HepG2 (cell line): Measurements from ENCODE around the gene FAM43B. TPM values are rescaled to one million over a fixed set of nuclear protein-coding genes. Genes with fewer than 3 reads are reported as not detected.
"Not testable (repeated sequence)": the region's sequence is repeated elsewhere in the genome, so short reads cannot be mapped to it uniquely, and the experiment has no call there.

ENCODE experiments used
- ATAC-seq: fragments of 200-7000 bp; cut with Tn5 transposase; 3 replicates; pipeline ENCODE4 v1.9.1; 2020; ENCODE audit warnings: mild to moderate bottlenecking, moderate library complexity
- BruUV-seq: library from RNA; stranded (reverse); fragments of 400-500 nt; replicated peaks from 2 replicates; lab custom pipeline; 2021; lab: Mats Ljungman, UMichigan
- CTCF ChIA-PET: fragments of 300-600 bp; formaldehyde crosslinking; extraction: SDS; loops from one replicate; lab custom pipeline; 2021; ENCODE audit warnings: low total read pairs, inconsistent platforms, low intra/inter-chr PET ratio; lab: Yijun Ruan, JAX
- POLR2A ChIA-PET: fragments of 350-600 bp; sonication (Branson Sonifier 250); formaldehyde crosslinking; loops from one replicate; lab custom pipeline; 2020; ENCODE audit warnings: antibody characterized with exemption, inconsistent platforms; lab: Yijun Ruan, JAX
- DNase-seq: peaks from one replicate; pipeline ENCODE4 v3.0.0-alpha.2; 2015; ENCODE audit warnings: low spot score
- FAIRE-seq: peaks from 3 replicates; lab custom pipeline; 2011; peaks lifted over from hg19 to GRCh38; lab: Jason Lieb, UNC
- H2AFZ ChIP-seq: one replicate; pipeline ENCODE4 v1.6.1; 2011; ENCODE audit warnings: low read length, inconsistent platforms
- H3K27ac ChIP-seq: fragments of 300-600 bp; 3 replicates; pipeline ENCODE4 v1.8.0; 2011; ENCODE audit warnings: mixed run types, mild to moderate bottlenecking, mixed read lengths, low read length, inconsistent platforms; ENCODE audit not compliant: insufficient read depth; ENCODE audit errors: extremely low read length
- H3K27me3 ChIP-seq, 2 experiments: fragments of 200-600 bp in 1 of 2; 2 replicates in 1 of 2; 3 replicates in 1 of 2; pipeline versions ENCODE4 v1.6.0 to v1.8.0; 2011; ENCODE audit warnings: low read length in 2 of 2, mild to moderate bottlenecking in 2 of 2, moderate library complexity in 2 of 2, inconsistent platforms in 1 of 2; ENCODE audit not compliant: insufficient read depth in 2 of 2, control insufficient read depth in 1 of 2
- H3K36me3 ChIP-seq, 2 experiments: fragments of 200-600 bp in 1 of 2; replicated peaks in 1 of 2; 2 replicates in 1 of 2; 3 replicates in 1 of 2; pipeline versions ENCODE4 v1.5.1 to v1.8.0; 2011; ENCODE audit warnings: low read length in 2 of 2, inconsistent platforms in 1 of 2; ENCODE audit not compliant: insufficient read depth in 2 of 2, control insufficient read depth in 1 of 2
- H3K4me1 ChIP-seq: 2 replicates; pipeline ENCODE4 v1.5.1; 2012; ENCODE audit warnings: low read length, inconsistent platforms; ENCODE audit not compliant: insufficient read depth
- H3K4me2 ChIP-seq: 2 replicates; pipeline ENCODE4 v1.6.0; 2011; ENCODE audit warnings: low read depth, low read length, inconsistent platforms
- H3K4me3 ChIP-seq, 3 experiments: fragments of 200-600 bp in 1 of 3; sonication (generic), shearing (Covaris generic) in 1 of 3; replicated peaks in 1 of 3; 2 replicates each; pipeline ENCODE4 v1.5.1; 2011 to 2016; ENCODE audit warnings: low read length in 3 of 3, inconsistent platforms in 2 of 3, low read depth in 2 of 3, mild to moderate bottlenecking in 2 of 3, control low read depth in 1 of 3, mixed read lengths in 1 of 3; ENCODE audit not compliant: insufficient read depth in 1 of 3
- H3K79me2 ChIP-seq: one replicate; pipeline ENCODE4 v1.6.1; 2011; ENCODE audit warnings: low read length, inconsistent platforms; ENCODE audit not compliant: insufficient read depth
- H3K9ac ChIP-seq: 2 replicates; pipeline ENCODE4 v1.6.0; 2011; ENCODE audit warnings: mild to moderate bottlenecking, low read depth, low read length, inconsistent platforms; ENCODE audit not compliant: insufficient read depth
- H3K9me3 ChIP-seq: 2 replicates; pipeline ENCODE4 v1.5.1; 2012; ENCODE audit warnings: mild to moderate bottlenecking, low read length
- H4K20me1 ChIP-seq: 2 replicates; pipeline ENCODE4 v1.6.0; 2011; ENCODE audit warnings: inconsistent platforms, mild to moderate bottlenecking, low read length, moderate library complexity; ENCODE audit not compliant: insufficient read depth
- CC2D1A ChIP-seq: sonication (generic); formaldehyde crosslinking; IDR thresholded peaks from 2 replicates; pipeline ENCODE4 v1.8.1; 2023; ENCODE audit warnings: mild to moderate bottlenecking, missing genetic modification reagents
- CHD4 ChIP-seq: fragments of 200-600 bp; sonication (generic); IDR thresholded peaks from 2 replicates; pipeline ENCODE4 v1.7.0; 2017; ENCODE audit warnings: mild to moderate bottlenecking, low read length, borderline replicate concordance
- ETV6 ChIP-seq: sonication (generic); formaldehyde crosslinking; conservative IDR thresholded peaks from 2 replicates; pipeline ENCODE4 v1.4.0; 2020; ENCODE audit warnings: missing genetic modification reagents
- MLLT10 ChIP-seq: sonication (generic); formaldehyde crosslinking; IDR thresholded peaks from 2 replicates; pipeline ENCODE4 v1.4.0; 2020; ENCODE audit warnings: missing genetic modification reagents
- PPARG ChIP-seq: conservative IDR thresholded peaks from 2 replicates; pipeline ENCODE4 v1.6.1; 2016; ENCODE audit warnings: missing biosample characterization, missing genetic modification reagents
- RAD21 ChIP-seq: fragments of 450-650 bp; formaldehyde crosslinking; IDR thresholded peaks from 2 replicates; pipeline ENCODE4 v1.5.0; 2020; ENCODE audit warnings: mild to moderate bottlenecking
- TIGD3 ChIP-seq: sonication (generic); formaldehyde crosslinking; IDR thresholded peaks from 2 replicates; pipeline ENCODE4 v1.5.1; 2020; ENCODE audit warnings: mild to moderate bottlenecking, missing genetic modification reagents, borderline replicate concordance
- TMF1 ChIP-seq: sonication (generic); formaldehyde crosslinking; IDR thresholded peaks from 2 replicates; pipeline ENCODE4 v1.8.1; 2022; ENCODE audit warnings: low read depth, missing genetic modification reagents
- ZNF629 ChIP-seq: sonication (generic); formaldehyde crosslinking; conservative IDR thresholded peaks from 2 replicates; pipeline ENCODE4 v1.5.0; 2020; ENCODE audit warnings: missing genetic modification reagents
- WGBS: methylation state at CpG from one replicate; pipeline ENCODE4 v1.1.6; 2017; ENCODE audit warnings: low lambda C conversion rate; 5-methylcytosine and 5-hydroxymethylcytosine counted together
- in situ Hi-C: cut with HindIII; loops from 2 replicates; pipeline ENCODE4 v1.10.0; 2017; ENCODE audit warnings: low pct_unique_long_range_greater_than_20kb; ENCODE audit not compliant: extremely low pct_ligation_motif_present
- intact Hi-C: fragments of 100-400 bp; cut with micrococcal nuclease; formaldehyde crosslinking; loops from one replicate; pipeline ENCODE4 v1.10.0; 2022; ENCODE audit not compliant: unreplicated experiment
- polyA plus RNA-seq, 8 experiments: library from polyadenylated mRNA; depleted of rRNA in 3 of 8; stranded (reverse) in 7 of 8; unstranded in 1 of 8; fragments of >200 nt; fragmentation: Illumina TruSeq in 4 of 8; extraction: Trizol in 4 of 8; gene quantifications; 2 replicates each; pipeline versions ENCODE4 v1.2.1 to v1.2.3, GENCODE V29; 2011 to 2016; ENCODE audit warnings: low read depth in 4 of 8, missing spikeins in 1 of 8, mixed read lengths in 1 of 8; ENCODE audit not compliant: insufficient read depth in 1 of 8
- total RNA-seq, 5 experiments: library from RNA; depleted of rRNA; stranded (reverse); fragments of >200 nt; fragmentation: Illumina TruSeq; extraction: Trizol; gene quantifications; 2 replicates each; pipeline ENCODE4 v1.2.3, GENCODE V29; 2016; ENCODE audit warnings: low read depth in 1 of 5

Gene FAM43B
- total and polyA plus RNA-seq, 2 of the 13 experiments (the other 11 are each of a cell fraction or from before 2014, with no cell fraction given), result 0.63 to 3.7 TPM

- H3K9ac ChIP-seq, result peak overlapping the region; percentile 86
- peak overlapping the region; percentile 87 for H3K4me2 ChIP-seq
- in situ Hi-C loops, result no loop called here
- peaks cover 3 to 8% of the 10 kb centered on the region in 2 experiments; a peak in 3 of 5 replicates for H3K36me3 ChIP-seq
- H3K27me3 ChIP-seq, result peaks cover 1 to 16% of the 10 kb centered on the region in 2 experiments; a peak in 3 of 5 replicates
- H4K20me1 ChIP-seq, result no peaks in the 10 kb centered on the region
- intact Hi-C loops, result no loop called here
- H3K27ac ChIP-seq, result peak overlapping the region; percentile 71
- H3K4me1 ChIP-seq, result peaks cover 21% of the 10 kb centered on the region
- TF ChIP-seq ZNF629 (CRISPR knock-in tag), result peak; percentile 64; the same call in 1 of the 2 replicates
- no peak for TF ChIP-seq TMF1
- TF ChIP-seq CHD4, result 0 out of 2 replicates have a peak, but pooled peaks have one; percentile 44
- 0 out of 2 replicates have a peak, but pooled peaks have one; percentile 7 for TF ChIP-seq ETV6
- TF ChIP-seq CC2D1A (CRISPR knock-in tag), result no peak
- peaks cover 35% of the 10 kb centered on the region for H3K79me2 ChIP-seq
- BruUV-seq, result TSS peak; percentile 87
- ChIA-PET CTCF (no interaction called here), POLR2A (interaction anchor here (0.9 to 2.1 kb wide), 8 partner anchors 9 to 126 kb away, joined by 3 to 12 read pairs (median 4); partner anchors contain the start of genes CAMK2N1 and FAM43B)
- WGBS, result 58% methylated on average over 5 of the region's 5 CpGs
- FAIRE-seq (no peak), DNase-seq (no peak), ATAC-seq (no peak)
- H2AFZ ChIP-seq, result peak overlapping the region; percentile 68
- peak overlapping the region; percentile 74 to 96 (median 89) for H3K4me3 ChIP-seq
- no peaks in the 10 kb centered on the region for H3K9me3 ChIP-seq
These were observed 44.0 kb upstream of the FAM43B start for GRCh38 chr1:20508411-20508771.

GRCh38 chr1:20511518-20512428 lies 40.6 kb upstream of the FAM43B start:
- Histone ChIP-seq H3K79me2 (peaks cover 9% of the 10 kb centered on the region), H3K9me3 (no peaks in the 10 kb centered on the region), H3K36me3 (no peaks in the 10 kb centered on the region), H3K4me1 (peaks cover 3% of the 10 kb centered on the region; the same call in 1 of the 2 replicates), H4K20me1 (no peaks in the 10 kb centered on the region), H3K4me3 (no peak overlapping the region), H3K9ac (no peak overlapping the region), H3K27me3 (peaks cover 1 to 23% of the 10 kb centered on the region in 2 experiments; a peak in 4 of 5 replicates), H3K27ac (no peak overlapping the region), H2AFZ (no peak overlapping the region), H3K4me2 (no peak overlapping the region)
- POLR2A ChIA-PET, result no interaction called here
- 7% methylated on average over 6 of the region's 6 CpGs for WGBS
- intact Hi-C loops (no loop called here), in situ Hi-C loops (no loop called here)
- ATAC-seq, result no peak
- TF ChIP-seq TIGD3 (no peak), RAD21 (CRISPR knock-in tag) (no peak), MLLT10 (CRISPR knock-in tag) (no peak), PPARG (CRISPR knock-in tag) (no peak)
- BruUV-seq, result no TSS peak
- DNase-seq, result no peak
- no peak for FAIRE-seq
- CTCF ChIA-PET, result no interaction called here

GRCh38 chr1:20519609-20520262 lies 32.6 kb upstream of the FAM43B start:
- FAIRE-seq, H3K4me2 ChIP-seq, CTCF ChIA-PET, H3K36me3 ChIP-seq, H3K9ac ChIP-seq, H3K4me3 ChIP-seq, H3K9me3 ChIP-seq, H2AFZ ChIP-seq, H3K27ac ChIP-seq, H3K79me2 ChIP-seq, H3K27me3 ChIP-seq, POLR2A ChIA-PET, ATAC-seq, H3K4me1 ChIP-seq, H4K20me1 ChIP-seq, BruUV-seq, DNase-seq, in situ Hi-C loops: not testable (repeated sequence)
- WGBS, result 4% methylated on average over 7 of the region's 7 CpGs
- intact Hi-C loops, result loop anchor here (5.0 kb wide), 1 partner anchor 53 kb away; no protein-coding TSS in a partner anchor
